ENCODE results near the gene ESRRA. TPM values are rescaled to one million over a fixed set of nuclear protein-coding genes. Genes with fewer than 3 reads are reported as not detected.

ESRRA gene
- total and polyA plus RNA-seq, 9 of the 15 experiments (the other 6 are each of a cell fraction or from before 2014, with no cell fraction given), result 0.27 to 89.7 (median 23.7) TPM

DNA sequence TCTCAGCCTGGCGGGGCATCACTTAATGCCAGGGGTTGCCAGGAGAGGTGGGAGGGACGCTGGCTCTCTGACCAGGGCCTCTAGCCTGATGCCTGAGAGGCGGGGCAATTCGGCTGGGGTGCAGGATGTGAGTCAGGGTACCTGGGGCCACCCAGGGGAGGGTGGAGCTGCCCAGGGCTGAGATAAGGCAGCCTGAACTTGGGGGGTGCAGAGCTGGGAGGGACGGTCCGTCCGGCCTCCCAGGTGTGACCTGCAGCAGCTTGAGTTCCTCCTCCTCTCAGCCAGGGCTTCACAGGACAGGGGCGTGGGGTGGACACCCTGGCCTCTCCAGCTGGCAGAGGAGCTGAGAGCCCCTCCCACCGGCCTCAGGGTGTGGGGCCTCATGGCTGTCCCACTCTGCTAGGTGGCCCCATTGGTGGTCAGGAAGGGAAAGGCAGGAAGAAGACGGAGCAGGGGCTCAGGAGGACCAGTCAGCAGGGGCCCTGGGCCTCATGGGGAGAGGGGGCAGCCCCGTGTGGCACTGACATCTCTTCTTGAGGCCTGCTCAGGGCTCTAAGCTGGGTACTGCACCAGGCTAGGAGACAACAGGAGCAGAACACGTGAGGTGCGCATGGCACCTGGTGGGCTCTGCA, 52.7 kb downstream of the ESRRA start (continued):
- TF ChIP-seq CAMTA2 (CRISPR knock-in tag; conservative IDR thresholded peaks at IDR 0.05) (no peak), MEF2A (IDR thresholded peaks at IDR 0.05; ENCODE audit: control insufficient read depth, low read depth, low read length) (no peak), ZNF717 (CRISPR knock-in tag; IDR thresholded peaks at IDR 0.05) (no peak), ZNF76 (CRISPR knock-in tag; IDR thresholded peaks at IDR 0.05; ENCODE audit: borderline replicate concordance) (no peak), TEAD2 (tag; IDR thresholded peaks at IDR 0.05) (no peak), ZEB2 (IDR thresholded peaks at IDR 0.05) (peak; percentile 73; the same call in 1 of the 2 replicates), CREBBP (IDR thresholded peaks at IDR 0.05; ENCODE audit: low read depth, low read length) (no peak), NEUROD1 (IDR thresholded peaks at IDR 0.05; ENCODE audit: borderline replicate concordance, low read depth, low read length, partially characterized antibody) (peak; percentile 28), SMAD2 (IDR thresholded peaks at IDR 0.05; ENCODE audit: low read depth, low read length) (no peak), ZNF507 (tag; conservative IDR thresholded peaks at IDR 0.05) (no peak), POLR3A (IDR thresholded peaks at IDR 0.05; ENCODE audit: borderline replicate concordance, extremely low read depth, insufficient read depth, insufficient read length) (no peak), FOS (IDR thresholded peaks at IDR 0.05; ENCODE audit: extremely low read depth, insufficient read length) (no peak), DACH1 (IDR thresholded peaks at IDR 0.05; ENCODE audit: partially characterized antibody) (peak; percentile 33), NRF1 (conservative IDR thresholded peaks at IDR 0.05 in 1 of 2, IDR thresholded peaks at IDR 0.05 in 1 of 2) (peak; percentile 38 to 40; a peak in 2 of 4 replicates), LCOR (CRISPR knock-in tag; IDR thresholded peaks at IDR 0.05) (no peak), CBFA2T3 (IDR thresholded peaks at IDR 0.05) (peak; percentile 47; the same call in 1 of the 2 replicates), KDM1A (IDR thresholded peaks at IDR 0.05) (no peak), MAZ (CRISPR knock-in tag; conservative IDR thresholded peaks at IDR 0.05 in 1 of 2, IDR thresholded peaks at IDR 0.05 in 1 of 2) (peak; percentile 13 to 81; a peak in 2 of 4 replicates), RBM17 (IDR thresholded peaks at IDR 0.05; ENCODE audit: borderline replicate concordance, low read depth, low read length) (no peak), CCAR2 (IDR thresholded peaks at IDR 0.05; ENCODE audit: low read depth, low read length) (no peak), POLR2G (IDR thresholded peaks at IDR 0.05; ENCODE audit: low read depth, low read length) (peak; percentile 53; the same call in 1 of the 2 replicates)
- TF ChIP-seq, protein P1, sequence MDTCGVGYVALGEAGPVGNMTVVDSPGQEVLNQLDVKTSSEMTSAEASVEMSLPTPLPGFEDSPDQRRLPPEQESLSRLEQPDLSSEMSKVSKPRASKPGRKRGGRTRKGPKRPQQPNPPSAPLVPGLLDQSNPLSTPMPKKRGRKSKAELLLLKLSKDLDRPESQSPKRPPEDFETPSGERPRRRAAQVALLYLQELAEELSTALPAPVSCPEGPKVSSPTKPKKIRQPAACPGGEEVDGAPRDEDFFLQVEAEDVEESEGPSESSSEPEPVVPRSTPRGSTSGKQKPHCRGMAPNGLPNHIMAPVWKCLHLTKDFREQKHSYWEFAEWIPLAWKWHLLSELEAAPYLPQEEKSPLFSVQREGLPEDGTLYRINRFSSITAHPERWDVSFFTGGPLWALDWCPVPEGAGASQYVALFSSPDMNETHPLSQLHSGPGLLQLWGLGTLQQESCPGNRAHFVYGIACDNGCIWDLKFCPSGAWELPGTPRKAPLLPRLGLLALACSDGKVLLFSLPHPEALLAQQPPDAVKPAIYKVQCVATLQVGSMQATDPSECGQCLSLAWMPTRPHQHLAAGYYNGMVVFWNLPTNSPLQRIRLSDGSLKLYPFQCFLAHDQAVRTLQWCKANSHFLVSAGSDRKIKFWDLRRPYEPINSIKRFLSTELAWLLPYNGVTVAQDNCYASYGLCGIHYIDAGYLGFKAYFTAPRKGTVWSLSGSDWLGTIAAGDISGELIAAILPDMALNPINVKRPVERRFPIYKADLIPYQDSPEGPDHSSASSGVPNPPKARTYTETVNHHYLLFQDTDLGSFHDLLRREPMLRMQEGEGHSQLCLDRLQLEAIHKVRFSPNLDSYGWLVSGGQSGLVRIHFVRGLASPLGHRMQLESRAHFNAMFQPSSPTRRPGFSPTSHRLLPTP (IDR thresholded peaks at IDR 0.05; ENCODE audit: borderline replicate concordance, extremely low read depth, insufficient read length), result no peak
- TF ChIP-seq, protein P2, sequence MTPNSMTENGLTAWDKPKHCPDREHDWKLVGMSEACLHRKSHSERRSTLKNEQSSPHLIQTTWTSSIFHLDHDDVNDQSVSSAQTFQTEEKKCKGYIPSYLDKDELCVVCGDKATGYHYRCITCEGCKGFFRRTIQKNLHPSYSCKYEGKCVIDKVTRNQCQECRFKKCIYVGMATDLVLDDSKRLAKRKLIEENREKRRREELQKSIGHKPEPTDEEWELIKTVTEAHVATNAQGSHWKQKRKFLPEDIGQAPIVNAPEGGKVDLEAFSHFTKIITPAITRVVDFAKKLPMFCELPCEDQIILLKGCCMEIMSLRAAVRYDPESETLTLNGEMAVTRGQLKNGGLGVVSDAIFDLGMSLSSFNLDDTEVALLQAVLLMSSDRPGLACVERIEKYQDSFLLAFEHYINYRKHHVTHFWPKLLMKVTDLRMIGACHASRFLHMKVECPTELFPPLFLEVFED (CRISPR knock-in tag; conservative IDR thresholded peaks at IDR 0.05), result no peak
- TF ChIP-seq, protein P3, sequence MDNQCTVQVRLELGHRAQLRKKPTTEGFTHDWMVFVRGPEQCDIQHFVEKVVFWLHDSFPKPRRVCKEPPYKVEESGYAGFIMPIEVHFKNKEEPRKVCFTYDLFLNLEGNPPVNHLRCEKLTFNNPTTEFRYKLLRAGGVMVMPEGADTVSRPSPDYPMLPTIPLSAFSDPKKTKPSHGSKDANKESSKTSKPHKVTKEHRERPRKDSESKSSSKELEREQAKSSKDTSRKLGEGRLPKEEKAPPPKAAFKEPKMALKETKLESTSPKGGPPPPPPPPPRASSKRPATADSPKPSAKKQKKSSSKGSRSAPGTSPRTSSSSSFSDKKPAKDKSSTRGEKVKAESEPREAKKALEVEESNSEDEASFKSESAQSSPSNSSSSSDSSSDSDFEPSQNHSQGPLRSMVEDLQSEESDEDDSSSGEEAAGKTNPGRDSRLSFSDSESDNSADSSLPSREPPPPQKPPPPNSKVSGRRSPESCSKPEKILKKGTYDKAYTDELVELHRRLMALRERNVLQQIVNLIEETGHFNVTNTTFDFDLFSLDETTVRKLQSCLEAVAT (IDR thresholded peaks at IDR 0.05), result 0 out of 4 replicates have a peak, but pooled peaks of 1 of the 2 experiments have one; percentile 24
